Stimulated activated CD8-positive, alpha-beta memory T cell treated with anti-CD3 and anti-CD28 coated beads, Interleukin-7, amount 100 ng/mL, for 1 hour (primary cell): ENCODE results near the gene KAT8.
"Not testable (repeated sequence)": the region's sequence is repeated elsewhere in the genome, so short reads cannot be mapped to it uniquely, and the experiment has no call there.

ENCODE experiments used
- DNase-seq, 2 donors: peaks; one replicate each; pipeline ENCODE4 v3.0.0-alpha.2; 2020; ENCODE audit warnings: low read depth in 2 of 2

Gene KAT8

GRCh38 chr16:31131841-31132271, 14.4 kb downstream of the KAT8 start:
- DNase-seq = no peak

GRCh38 chr16:31132303-31132979, 15.0 kb downstream of the KAT8 start:
- no peak for DNase-seq

GRCh38 chr16:31133046-31133501, 15.6 kb downstream of the KAT8 start:
- no peak for DNase-seq

- DNase-seq = no peak
These were observed 16.7 kb downstream of the KAT8 start for GRCh38 chr16:31134091-31134571.

- DNase-seq = no peak
These were observed 17.4 kb downstream of the KAT8 start for GRCh38 chr16:31134625-31135534.

GRCh38 chr16:31135535-31136286, 18.2 kb downstream of the KAT8 start, which contains the start of gene PRSS8:
Gene PRSS8 (minus strand): TSS chr16:31135727. CDS start chr16:31135498, 229 bp downstream.
- no peak for DNase-seq

GRCh38 chr16:31136287-31136662, 18.8 kb downstream of the KAT8 start:
- no peak for DNase-seq

- DNase-seq = not testable (repeated sequence)
These were observed 19.5 kb downstream of the KAT8 start for GRCh38 chr16:31136822-31137499.

- no peak for DNase-seq
These were observed 21.4 kb downstream of the KAT8 start for GRCh38 chr16:31138621-31139578.

GRCh38 chr16:31141071-31141469, 23.6 kb downstream of the KAT8 start:
- DNase-seq = not testable (repeated sequence)

- DNase-seq = no peak
These were observed 24.1 kb downstream of the KAT8 start for GRCh38 chr16:31141489-31142108.

- peak; percentile 91 to 93 for DNase-seq
These were observed 24.9 kb downstream of the KAT8 start for GRCh38 chr16:31142109-31143010.

- DNase-seq = no peak
These were observed 25.7 kb downstream of the KAT8 start for GRCh38 chr16:31143011-31143693.

- no peak for DNase-seq
These were observed 26.3 kb downstream of the KAT8 start for GRCh38 chr16:31143694-31144148.

- not testable (repeated sequence) for DNase-seq
These were observed 27.0 kb downstream of the KAT8 start for GRCh38 chr16:31144418-31144817.

- DNase-seq = no peak
These were observed 28.0 kb downstream of the KAT8 start for GRCh38 chr16:31145398-31145990.

GRCh38 chr16:31147574-31147973, 30.1 kb downstream of the KAT8 start:
- DNase-seq = no peak
